ENCODE results near the gene MFRP. TPM values are rescaled to one million over a fixed set of nuclear protein-coding genes. Genes with fewer than 3 reads are reported as not detected.

Gene MFRP
- total RNA-seq, 1 donor from 2014 or later = not detected

DNA sequence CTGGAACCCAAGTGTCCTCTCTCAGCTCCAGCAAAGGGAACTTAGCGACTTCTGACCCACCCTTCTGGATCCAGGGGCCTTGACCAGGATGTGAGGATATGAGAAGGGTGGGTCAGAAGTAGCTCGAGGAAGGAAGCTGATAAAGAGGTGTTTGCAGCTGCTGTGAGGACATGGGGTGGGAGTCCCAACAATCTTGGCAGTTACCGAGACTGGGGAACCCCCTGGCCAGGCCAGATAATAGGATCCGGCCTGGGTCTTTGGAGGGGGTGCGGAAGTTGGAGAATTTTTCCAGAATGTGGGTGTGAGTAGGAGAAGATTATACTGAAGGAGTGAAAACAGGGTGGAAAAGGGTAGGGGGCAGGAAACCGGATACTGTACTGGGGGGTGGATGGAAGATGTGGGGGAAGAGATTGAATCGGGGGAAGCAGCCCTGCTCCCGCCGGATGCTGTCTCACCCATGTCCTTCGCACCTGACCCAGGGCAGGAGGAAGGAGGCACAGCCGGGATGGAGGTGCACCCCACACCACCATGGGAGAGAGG, 26.7 kb downstream of the MFRP start:
- Histone ChIP-seq H2AFZ (ENCODE audit: low read depth, low read length) (no peak overlapping the region), H3K27ac (ENCODE audit: low read depth, low read length) (no peak overlapping the region), H3K79me2 (ENCODE audit: insufficient read depth, low read length) (peaks cover 20% of the 10 kb centered on the region), H3K27me3 (ENCODE audit: insufficient read depth, low read length) (no peaks in the 10 kb centered on the region), H3K9me3 (ENCODE audit: insufficient read depth, low read depth, low read length) (no peaks in the 10 kb centered on the region), H3K4me1 (ENCODE audit: insufficient read depth, low read length) (peaks cover 56% of the 10 kb centered on the region), H3K4me2 (ENCODE audit: low read length) (no peak overlapping the region), H3K36me3 (ENCODE audit: insufficient read depth, low read length) (no peaks in the 10 kb centered on the region), H4K20me1 (ENCODE audit: insufficient read depth, low read length) (peaks cover 13% of the 10 kb centered on the region), H3K4me3 (ENCODE audit: insufficient read depth, low read depth, low read length) (no peak overlapping the region), H3K9ac (ENCODE audit: low read length) (no peak overlapping the region)
- H3K4me3 Mint-ChIP-seq (ENCODE audit: unreplicated experiment) = no peak overlapping the region
- TF ChIP-seq, protein P1, sequence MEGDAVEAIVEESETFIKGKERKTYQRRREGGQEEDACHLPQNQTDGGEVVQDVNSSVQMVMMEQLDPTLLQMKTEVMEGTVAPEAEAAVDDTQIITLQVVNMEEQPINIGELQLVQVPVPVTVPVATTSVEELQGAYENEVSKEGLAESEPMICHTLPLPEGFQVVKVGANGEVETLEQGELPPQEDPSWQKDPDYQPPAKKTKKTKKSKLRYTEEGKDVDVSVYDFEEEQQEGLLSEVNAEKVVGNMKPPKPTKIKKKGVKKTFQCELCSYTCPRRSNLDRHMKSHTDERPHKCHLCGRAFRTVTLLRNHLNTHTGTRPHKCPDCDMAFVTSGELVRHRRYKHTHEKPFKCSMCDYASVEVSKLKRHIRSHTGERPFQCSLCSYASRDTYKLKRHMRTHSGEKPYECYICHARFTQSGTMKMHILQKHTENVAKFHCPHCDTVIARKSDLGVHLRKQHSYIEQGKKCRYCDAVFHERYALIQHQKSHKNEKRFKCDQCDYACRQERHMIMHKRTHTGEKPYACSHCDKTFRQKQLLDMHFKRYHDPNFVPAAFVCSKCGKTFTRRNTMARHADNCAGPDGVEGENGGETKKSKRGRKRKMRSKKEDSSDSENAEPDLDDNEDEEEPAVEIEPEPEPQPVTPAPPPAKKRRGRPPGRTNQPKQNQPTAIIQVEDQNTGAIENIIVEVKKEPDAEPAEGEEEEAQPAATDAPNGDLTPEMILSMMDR (IDR thresholded peaks at IDR 0.05; ENCODE audit: insufficient read depth, low read depth, low read length) = no peak
- TF ChIP-seq EZH2 (IDR thresholded peaks at IDR 0.05; ENCODE audit: insufficient read depth, low read length) = no peak
- H3K27ac Mint-ChIP-seq (ENCODE audit: unreplicated experiment) = peak overlapping the region; percentile 92
- DNase-seq (ENCODE audit: low read depth) = no peak
- H3K4me1 Mint-ChIP-seq (ENCODE audit: low read depth, unreplicated experiment) = peaks cover 22% of the 10 kb centered on the region
- H3K27me3 Mint-ChIP-seq (ENCODE audit: low read depth, unreplicated experiment) = no peaks in the 10 kb centered on the region
- no peak for FAIRE-seq
- H3K36me3 Mint-ChIP-seq (ENCODE audit: low read depth, unreplicated experiment) = peaks cover under 1% of the 10 kb centered on the region
- no peaks in the 10 kb centered on the region for H3K9me3 Mint-ChIP-seq (ENCODE audit: unreplicated experiment)

DNA sequence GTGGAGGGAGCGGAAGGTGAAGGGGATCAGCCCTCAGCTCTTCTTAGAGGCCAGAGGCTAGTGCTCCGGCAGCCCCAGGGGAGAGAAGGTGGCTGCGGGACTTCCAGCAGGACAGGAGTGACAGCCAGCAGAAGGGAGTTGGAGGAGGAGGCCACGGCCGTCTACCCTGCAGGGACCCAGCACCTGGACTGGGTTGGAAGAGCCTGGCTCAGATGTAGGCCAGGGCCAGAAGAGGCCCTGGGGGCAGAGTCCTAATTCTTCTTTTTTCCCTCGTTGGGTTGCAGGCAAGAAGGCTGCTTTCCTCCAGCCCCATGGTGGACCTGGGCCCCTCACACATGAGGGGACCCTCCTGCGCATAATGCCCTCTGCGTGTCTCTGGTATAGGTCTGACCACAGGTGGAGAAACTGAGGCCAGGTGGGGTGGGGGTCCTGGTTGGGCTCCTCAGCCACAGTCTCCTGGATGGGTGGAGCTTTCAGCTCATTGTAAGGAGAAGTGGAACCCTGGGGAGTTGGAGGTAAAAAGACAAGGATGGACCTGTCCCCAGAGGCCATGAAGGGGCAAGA, 27.3 kb downstream of the MFRP start:
- peaks cover 22% of the 10 kb centered on the region for H3K4me1 Mint-ChIP-seq (ENCODE audit: low read depth, unreplicated experiment)
- FAIRE-seq (no peak), DNase-seq (ENCODE audit: low read depth) (no peak)
- Histone ChIP-seq H3K4me3 (ENCODE audit: insufficient read depth, low read depth, low read length) (no peak overlapping the region), H3K9ac (ENCODE audit: low read length) (peak overlapping the region; percentile 55), H3K9me3 (ENCODE audit: insufficient read depth, low read depth, low read length) (no peaks in the 10 kb centered on the region), H2AFZ (ENCODE audit: low read depth, low read length) (peak overlapping the region; percentile 71), H4K20me1 (ENCODE audit: insufficient read depth, low read length) (peaks cover 18% of the 10 kb centered on the region), H3K79me2 (ENCODE audit: insufficient read depth, low read length) (peaks cover 25% of the 10 kb centered on the region), H3K4me2 (ENCODE audit: low read length) (peak overlapping the region; percentile 67), H3K36me3 (ENCODE audit: insufficient read depth, low read length) (peaks cover 3% of the 10 kb centered on the region), H3K27ac (ENCODE audit: low read depth, low read length) (peak overlapping the region; percentile 67), H3K4me1 (ENCODE audit: insufficient read depth, low read length) (peaks cover 56% of the 10 kb centered on the region), H3K27me3 (ENCODE audit: insufficient read depth, low read length) (no peaks in the 10 kb centered on the region)
- peaks cover 3% of the 10 kb centered on the region for H3K36me3 Mint-ChIP-seq (ENCODE audit: low read depth, unreplicated experiment)
- TF ChIP-seq EZH2 (IDR thresholded peaks at IDR 0.05; ENCODE audit: insufficient read depth, low read length) = no peak
- TF ChIP-seq, protein P1 (IDR thresholded peaks at IDR 0.05; ENCODE audit: insufficient read depth, low read depth, low read length) = no peak
- peak overlapping the region; percentile 73 for H3K4me3 Mint-ChIP-seq (ENCODE audit: unreplicated experiment)
- H3K9me3 Mint-ChIP-seq (ENCODE audit: unreplicated experiment) = no peaks in the 10 kb centered on the region
- peak overlapping the region; percentile 96 for H3K27ac Mint-ChIP-seq (ENCODE audit: unreplicated experiment)
- H3K27me3 Mint-ChIP-seq (ENCODE audit: low read depth, unreplicated experiment) = no peaks in the 10 kb centered on the region

All from astrocyte (in vitro differentiated cells and primary cell).